ENCODE results near the gene RELCH.

The RELCH gene

GRCh38 chr18:62324917-62325805 is 138.1 kb downstream of the RELCH start, which contains the start of gene TNFRSF11A:
TSS of gene TNFRSF11A (plus strand) at chr18:62325310. CDS start at chr18:62325353, 43 bp downstream.
- DNase-seq = no peak

- no peak for DNase-seq
Measured at GRCh38 chr18:62325806-62326645, 139.0 kb downstream of the RELCH start.

- DNase-seq = no peak
Measured at GRCh38 chr18:62326646-62327348, 139.7 kb downstream of the RELCH start.

GRCh38 chr18:62327977-62328376 is 140.9 kb downstream of the RELCH start:
- DNase-seq = no peak

- no peak for DNase-seq
Measured at GRCh38 chr18:62328586-62329525, 141.8 kb downstream of the RELCH start.

GRCh38 chr18:62329691-62330454 is 142.8 kb downstream of the RELCH start:
- DNase-seq = no peak

GRCh38 chr18:62330650-62331049 is 143.6 kb downstream of the RELCH start:
- DNase-seq = no peak

- DNase-seq = no peak
Measured at GRCh38 chr18:62331581-62332356, 144.7 kb downstream of the RELCH start.

- no peak for DNase-seq
Measured at GRCh38 chr18:62332431-62332830, 145.4 kb downstream of the RELCH start.

- no peak for DNase-seq
Measured at GRCh38 chr18:62332964-62333695, 146.1 kb downstream of the RELCH start.

GRCh38 chr18:62334120-62334519 is 147.1 kb downstream of the RELCH start:
- no peak for DNase-seq

- DNase-seq = no peak
Measured at GRCh38 chr18:62335494-62335893, 148.4 kb downstream of the RELCH start.

- DNase-seq = no peak
Measured at GRCh38 chr18:62336618-62337017, 149.6 kb downstream of the RELCH start.

- DNase-seq = no peak
Measured at GRCh38 chr18:62337336-62337735, 150.3 kb downstream of the RELCH start.

GRCh38 chr18:62338446-62339105 is 151.5 kb downstream of the RELCH start:
- DNase-seq = no peak

GRCh38 chr18:62339106-62339988 is 152.3 kb downstream of the RELCH start:
- DNase-seq = no peak

- no peak for DNase-seq
Measured at GRCh38 chr18:62340996-62341395, 153.9 kb downstream of the RELCH start.

- no peak for DNase-seq
Measured at GRCh38 chr18:62341473-62341872, 154.4 kb downstream of the RELCH start.

All from NCI-H187 (cell line).